ELR (cell line): ENCODE data around the gene KRT9.
"Not testable (repeated sequence)": the region's sequence is repeated elsewhere in the genome, so short reads cannot be mapped to it uniquely, and the experiment has no call there.

Experiments
- DNase-seq: peaks from one replicate; pipeline ENCODE4 v3.0.0-alpha.2; 2015; ENCODE audit warnings: low read depth

Gene KRT9

DNA sequence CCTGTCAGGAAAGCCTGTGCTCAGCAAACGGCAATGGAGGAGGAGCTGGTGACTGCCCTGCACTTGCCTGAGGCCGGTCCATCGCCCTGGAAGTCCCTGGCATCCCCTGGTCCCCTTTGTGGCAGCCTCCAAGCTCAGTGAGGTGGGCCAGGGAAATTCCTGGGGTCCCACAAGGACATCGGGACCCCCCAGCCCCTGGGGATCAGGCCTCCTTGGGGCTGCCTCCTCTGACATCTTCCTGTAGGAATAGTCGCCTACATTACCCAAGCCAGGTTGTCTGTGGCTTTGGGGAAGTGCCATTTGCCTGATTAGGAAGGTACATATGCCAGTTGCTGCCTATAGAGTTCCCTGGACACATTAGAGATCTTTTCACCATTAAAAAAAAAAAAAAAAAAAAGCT lies 7.1 kb upstream of the KRT9 start:
- no peak for DNase-seq

DNA sequence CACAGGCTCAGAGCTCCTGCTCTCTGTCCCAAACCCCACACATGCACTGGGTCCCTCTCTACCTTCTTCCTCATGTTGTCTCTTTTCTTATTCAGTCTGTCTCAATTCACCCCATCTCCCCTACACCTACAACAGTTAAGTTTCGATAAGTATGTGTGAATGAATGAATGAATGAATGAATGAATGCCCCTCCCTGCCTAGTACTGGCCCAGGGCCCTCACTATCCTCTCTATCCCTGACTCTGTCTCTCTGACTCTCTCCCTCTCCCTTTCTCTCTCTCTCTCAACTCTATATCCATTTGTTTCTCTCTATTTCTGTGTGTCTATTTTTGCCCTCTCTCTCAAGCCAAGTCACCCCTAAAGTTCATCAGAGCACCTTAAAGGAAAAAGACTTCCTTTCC lies 6.7 kb upstream of the KRT9 start:
- DNase-seq = no peak

DNA sequence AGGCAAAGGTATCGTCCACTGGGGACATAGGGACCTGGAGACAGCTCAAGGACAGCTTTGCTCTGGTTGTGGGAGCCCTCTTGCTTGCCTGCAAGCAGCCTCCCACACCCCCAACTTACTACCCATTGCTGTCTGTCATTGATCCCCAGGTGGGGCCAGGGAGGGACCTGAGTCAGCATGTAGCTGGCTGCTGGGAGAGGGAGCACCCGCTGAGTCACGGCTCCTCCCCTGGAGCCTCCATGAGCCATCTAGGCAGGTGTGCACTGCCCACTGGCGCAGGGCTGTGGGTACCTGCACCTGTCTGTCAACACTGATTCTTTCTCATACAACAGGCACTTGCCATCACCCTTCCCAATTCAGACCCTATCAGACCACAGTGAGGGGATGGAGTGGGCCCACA lies 4.9 kb upstream of the KRT9 start:
- not testable (repeated sequence) for DNase-seq

DNA sequence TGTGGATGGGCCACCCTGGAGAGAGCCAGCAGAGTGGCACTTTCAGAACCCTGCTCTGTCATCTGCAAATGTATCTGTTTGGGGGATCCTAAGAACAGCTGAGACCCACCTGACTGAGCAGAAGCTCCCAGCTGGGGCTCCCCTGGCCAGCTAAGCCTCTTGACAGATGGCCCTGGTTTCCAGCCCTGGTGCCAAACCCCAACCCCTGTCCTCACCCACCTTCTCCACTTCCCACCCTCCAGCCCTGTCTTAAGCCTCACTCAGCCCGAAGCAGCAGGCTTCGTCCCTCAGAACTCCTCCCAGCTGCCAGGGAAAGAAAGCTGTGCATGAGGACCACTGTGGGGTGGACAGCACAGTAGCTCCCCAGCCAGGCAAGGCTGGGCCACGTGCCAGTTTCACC lies 3.5 kb upstream of the KRT9 start:
- DNase-seq = no peak

DNA sequence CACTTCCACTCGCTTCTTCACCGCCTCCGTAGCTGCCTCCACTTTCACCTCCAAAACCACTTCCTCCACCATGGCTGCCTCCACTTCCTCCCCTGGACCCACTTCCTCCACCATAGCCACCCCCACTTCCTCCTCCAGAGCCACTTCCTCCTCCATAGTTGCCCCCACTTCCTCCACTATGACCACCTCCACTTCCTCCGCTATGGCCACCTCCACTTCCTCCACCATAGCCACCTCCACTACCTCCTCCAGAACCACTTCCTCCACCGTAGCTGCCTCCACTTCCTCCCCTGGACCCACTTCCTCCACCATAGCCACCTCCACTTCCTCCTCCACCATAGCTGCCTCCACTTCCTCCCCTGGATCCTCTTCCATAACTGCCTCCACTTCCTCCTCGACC lies 4.5 kb downstream of the KRT9 start:
- DNase-seq = no peak

DNA sequence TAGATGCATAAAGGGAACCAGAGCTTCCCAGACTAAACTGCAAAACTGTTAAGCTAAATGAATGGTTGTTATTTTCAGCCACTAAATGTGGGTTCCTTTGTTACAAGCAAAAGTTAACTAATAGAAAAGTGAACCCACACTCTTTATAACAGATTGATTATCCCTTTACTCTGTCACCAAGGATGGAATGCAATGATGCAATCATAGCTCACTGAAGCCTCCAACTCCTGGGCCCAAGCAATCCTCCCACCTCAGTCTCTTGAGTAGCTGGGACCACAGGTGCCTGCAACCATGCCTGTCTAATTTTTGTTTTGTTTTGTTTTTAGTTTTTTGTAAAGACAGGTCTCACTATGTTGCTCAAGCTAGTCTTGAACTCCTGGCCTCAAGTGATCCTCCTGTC lies 6.5 kb downstream of the KRT9 start:
- DNase-seq = no peak

DNA sequence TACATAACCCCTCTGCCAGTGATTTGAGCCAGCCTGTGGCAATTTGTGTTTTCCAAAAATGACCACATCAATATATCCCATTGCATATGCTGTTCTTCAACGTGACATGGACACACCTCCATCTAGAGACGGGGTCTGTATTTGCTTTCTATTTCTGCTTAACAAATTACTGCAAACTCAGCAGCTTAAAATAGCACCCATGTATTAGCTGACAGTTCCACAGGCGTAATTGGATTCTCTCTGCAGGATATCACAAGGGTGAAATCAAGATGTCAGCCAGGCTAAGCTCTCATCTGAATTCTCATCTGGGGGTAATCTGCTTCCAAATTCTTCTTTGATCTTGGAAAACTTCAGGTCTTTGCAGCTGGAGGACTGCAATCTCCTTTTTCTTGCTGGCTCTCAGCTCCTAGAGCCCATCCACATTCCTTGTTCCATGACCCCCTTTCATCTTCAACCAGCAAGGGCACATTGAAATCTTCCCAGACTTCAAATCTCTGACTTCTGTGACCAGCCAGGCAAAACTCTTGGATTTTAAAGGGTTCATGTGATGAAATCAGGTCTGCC lies 8.2 kb downstream of the KRT9 start:
- no peak for DNase-seq

DNA sequence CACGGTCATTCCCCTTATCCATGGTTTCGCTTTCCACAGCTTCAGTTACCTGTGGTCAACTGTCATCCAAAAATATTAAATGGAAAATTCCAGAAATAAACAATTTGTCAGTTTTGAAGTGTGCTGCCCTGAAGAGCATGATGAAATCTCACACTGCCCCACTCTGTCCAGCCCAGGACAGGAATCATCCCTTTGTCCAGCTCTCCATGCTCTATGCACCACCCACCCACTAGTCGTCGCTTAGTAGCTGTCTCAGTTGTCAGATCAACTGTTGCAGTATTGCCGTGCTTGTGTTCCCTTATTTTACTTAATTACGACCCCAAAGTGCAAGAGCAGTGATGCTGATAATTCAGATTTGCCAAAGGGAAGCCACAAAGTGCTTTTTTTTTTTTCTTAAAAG lies 10.3 kb downstream of the KRT9 start:
- no peak for DNase-seq

DNA sequence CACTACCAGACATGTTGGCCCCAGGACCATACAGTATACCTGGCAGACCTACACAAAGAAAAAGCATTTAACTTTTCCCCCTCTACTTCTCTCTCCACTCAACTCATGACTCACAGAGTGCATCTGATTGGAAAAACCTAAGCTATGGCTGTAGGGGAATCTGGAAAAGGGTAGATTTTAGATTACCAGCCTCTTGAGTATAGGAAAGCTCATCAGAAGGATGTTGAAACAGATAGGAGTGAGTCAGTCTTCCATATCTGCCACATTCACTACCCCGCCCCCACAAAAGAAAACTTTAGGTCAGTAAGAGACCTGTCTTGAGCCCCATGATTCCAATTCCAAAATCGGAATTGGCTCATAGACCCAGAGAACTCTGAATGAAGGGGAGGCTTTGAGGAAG lies 12.3 kb downstream of the KRT9 start:
- DNase-seq = peak; percentile 42

DNA sequence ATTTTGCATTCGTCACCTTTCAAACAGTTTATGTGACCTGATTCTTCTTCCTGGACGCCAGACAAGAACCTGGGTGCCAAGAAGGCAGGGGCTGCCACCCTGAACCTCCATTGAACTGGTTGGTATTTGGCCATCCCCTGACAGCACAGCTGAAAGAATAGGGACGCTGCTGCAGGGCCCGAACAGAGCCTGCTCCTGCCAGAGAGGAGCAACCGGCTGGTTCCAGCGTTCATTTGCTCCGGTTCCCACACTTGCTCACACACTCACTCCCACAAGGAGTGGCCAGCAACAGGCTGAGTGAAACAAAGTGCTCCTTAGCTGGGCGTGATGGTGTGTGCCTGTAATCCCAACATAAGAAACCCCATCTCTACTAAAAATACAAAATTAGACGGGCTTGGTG lies 14.9 kb downstream of the KRT9 start:
- DNase-seq = no peak

DNA sequence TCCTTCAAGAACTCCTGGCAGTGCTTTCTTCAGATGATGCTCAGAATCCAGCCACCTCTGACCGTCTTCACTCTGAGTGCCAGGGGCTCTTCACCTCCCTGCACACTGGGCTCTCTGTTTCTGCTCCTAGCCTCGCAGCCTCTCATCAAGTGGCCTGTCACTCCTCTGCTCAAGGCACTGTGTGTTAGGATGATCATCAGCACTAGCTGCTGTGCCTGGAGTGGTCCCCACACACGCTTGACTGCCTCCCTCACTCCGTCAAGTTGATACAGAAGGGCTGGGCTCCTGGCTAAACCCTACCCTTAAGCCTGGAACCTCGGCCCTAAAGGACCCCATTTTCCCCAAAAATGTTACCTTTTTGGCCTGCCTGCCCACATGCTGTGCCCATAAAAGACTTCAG lies 15.6 kb downstream of the KRT9 start:
- no peak for DNase-seq

DNA sequence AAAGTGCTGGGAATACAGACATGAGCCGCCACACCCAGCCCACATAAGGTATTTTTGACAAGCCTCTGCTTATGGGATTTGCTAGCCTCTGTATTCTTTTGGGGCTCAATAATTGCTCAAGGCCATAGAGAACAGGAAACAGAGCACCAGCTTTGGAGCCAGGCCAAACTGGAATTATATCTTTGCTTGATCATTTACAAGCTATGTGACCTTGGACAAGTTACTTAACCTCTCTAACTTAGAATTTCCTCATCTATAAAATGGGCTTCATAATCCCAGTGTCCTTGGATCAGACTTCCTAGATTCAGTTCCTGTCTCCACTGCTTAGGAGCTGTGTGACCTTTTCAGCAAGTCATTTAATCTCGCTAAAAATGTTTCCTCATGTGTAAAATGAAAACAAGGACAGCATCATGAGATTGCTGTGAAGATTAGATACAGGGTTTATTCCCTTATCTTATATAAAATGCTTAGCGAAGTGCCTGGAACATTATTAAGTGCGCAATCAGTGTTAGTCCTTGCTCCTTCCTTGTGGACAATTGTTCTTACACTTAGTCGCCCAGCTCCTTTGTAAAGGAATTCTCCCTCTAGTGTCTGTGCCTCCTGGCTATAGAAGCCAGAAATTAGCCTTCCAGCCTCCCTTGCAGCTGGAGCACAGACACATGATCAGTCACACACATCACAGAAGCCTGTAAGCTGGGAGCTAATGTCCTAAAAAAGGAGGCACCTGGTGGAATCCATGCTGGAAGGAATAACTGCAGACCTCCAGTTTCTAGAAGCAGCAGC lies 16.6 kb downstream of the KRT9 start:
- peak; percentile 12 for DNase-seq

DNA sequence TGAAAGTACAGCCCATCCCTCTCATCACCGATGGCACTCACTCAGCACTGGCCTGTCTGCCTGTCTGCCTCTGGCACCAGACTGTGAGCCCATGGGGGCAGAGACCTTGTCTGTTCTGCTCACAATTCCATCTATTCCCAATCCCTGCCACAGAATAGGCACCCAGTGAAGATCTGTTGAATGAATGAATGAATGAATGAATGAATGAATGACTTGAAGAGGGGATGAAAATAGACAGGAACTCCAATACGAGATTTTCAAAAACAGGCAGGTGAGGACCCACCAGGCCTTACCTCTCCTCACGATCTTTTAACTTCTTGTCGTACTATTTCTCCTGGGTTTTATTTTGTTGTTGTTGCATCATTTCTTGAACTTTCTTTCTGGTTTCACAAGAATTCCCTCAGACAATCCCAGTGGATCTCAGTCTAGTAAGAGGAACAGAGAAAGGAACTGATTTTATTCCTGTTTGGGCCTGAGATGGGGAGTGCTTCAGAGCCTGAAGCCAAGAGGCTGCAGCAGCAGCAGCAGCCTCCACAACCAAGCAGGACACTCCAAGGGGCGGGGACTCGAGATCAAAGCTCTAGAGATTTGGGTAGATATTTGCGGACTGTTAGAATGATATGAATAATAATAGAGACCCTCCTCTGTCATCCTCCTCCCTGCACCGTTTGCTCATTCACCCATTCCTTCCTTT lies 17.7 kb downstream of the KRT9 start:
- no peak for DNase-seq

DNA sequence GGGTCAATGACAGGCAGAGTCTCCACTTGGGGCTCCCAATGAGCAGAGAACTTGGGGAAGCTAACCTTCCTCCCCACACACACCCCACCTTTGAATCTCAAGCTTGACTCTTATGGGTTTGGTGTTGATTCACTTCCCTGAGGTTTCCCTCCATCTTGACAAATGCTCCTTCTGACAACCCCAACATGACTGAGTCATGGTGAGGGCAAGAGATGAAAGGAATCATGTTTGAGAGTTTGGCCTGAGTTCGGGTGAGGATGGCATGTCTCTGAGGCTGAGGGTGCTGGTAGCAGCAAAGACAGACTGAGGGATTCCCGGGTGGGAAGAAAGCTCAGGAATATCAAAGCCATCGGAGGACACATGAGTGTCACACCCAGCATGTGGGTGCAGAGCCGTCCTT lies 18.7 kb downstream of the KRT9 start:
- peak; percentile 36 for DNase-seq

DNA sequence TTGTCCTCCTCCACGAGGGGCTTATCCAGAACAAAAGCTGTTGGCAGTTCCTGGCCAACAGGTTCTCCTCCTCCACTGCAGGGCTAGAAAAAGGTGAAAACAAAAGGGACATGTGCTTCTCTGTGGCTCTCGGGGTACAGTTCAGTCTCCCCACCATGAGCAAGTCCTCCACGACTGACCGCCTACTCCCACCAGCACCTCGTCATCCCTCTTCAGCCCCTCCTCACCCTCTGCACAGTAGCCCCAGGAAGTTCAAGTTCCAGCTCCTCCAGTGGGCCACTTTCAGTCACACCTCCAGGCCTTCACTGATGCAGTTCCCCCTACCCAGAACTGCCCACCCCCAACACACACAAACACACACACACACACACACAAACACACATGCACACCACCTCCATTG lies 19.4 kb downstream of the KRT9 start:
- DNase-seq = no peak

DNA sequence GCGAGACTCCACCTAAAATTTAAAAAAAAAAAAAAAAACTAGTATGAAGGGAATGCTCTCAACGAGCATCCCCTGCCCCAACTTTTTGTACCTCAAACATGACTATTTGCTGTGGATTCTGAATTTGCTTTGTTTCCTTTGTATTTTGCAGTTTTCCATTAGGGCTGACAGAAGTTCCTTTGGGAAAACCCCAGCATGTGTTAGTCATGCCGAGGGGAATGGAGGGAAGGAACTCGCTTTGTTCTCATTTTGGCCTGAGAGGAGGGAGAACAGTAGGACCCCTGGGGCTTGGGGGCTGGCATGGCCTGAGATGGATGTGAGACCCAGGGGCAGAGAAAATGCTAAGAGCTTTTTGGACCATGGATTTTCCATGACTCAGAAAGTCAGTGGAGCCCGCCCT lies 20.5 kb downstream of the KRT9 start:
- peak; percentile 48 for DNase-seq

DNA sequence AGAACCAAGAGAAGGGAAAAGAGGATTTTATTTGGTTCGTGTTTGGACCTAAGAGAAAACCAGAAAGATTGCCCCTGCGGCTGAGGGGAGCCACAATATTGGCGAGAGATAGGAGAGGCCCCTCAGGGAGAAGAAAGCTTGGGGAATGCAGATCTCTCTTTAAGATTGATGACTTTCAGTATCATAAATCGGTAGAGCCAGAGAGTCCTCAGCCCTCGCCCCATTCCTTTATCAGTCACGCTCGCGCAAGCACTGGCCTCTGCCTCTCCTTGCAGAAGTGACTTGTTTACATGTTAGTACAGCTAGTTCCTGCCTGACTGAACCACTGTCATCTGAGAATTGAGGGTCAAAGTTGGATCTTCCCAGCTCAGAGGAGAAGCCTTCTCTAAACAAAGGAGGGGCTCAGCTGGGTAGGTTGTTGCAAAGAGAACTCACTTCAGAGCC lies 22.2 kb downstream of the KRT9 start:
- no peak for DNase-seq

DNA sequence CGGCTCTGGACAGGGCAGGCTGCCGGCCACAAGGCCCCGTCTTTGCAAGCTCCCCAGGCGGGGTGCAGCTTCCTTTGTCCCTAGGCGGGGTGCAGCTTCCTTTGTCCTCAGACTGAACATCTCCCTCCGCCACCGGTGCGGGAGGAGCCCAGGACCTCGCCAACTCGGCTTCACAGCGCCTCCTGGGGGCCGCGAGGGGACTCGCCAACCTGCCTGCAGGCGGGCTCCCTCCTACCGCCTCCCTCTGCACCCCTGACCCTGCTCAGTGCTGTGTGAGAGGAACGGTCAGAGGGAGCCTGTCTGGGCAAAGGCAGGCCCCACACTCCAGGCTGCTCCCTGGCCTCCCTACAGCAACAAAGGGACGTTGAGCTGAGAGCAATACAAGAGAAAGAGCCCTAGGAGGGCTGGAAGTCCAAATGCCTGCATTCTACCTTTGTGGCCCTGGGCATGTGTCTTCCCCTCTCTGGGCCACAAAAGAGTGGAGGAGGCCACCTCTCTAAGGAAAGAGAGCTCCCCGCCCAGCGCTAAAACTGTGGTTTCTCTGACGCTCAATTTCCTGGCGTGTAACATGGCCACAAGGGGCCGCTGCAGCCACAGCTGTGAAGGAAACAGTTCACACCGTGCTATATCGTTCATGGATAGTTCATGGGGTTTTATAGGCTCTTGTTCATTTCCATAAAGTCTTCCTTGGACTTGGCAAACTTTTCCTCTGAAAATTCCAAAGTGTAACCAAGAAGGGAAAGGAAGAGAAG lies 22.8 kb downstream of the KRT9 start:
- DNase-seq = peak; percentile 91

DNA sequence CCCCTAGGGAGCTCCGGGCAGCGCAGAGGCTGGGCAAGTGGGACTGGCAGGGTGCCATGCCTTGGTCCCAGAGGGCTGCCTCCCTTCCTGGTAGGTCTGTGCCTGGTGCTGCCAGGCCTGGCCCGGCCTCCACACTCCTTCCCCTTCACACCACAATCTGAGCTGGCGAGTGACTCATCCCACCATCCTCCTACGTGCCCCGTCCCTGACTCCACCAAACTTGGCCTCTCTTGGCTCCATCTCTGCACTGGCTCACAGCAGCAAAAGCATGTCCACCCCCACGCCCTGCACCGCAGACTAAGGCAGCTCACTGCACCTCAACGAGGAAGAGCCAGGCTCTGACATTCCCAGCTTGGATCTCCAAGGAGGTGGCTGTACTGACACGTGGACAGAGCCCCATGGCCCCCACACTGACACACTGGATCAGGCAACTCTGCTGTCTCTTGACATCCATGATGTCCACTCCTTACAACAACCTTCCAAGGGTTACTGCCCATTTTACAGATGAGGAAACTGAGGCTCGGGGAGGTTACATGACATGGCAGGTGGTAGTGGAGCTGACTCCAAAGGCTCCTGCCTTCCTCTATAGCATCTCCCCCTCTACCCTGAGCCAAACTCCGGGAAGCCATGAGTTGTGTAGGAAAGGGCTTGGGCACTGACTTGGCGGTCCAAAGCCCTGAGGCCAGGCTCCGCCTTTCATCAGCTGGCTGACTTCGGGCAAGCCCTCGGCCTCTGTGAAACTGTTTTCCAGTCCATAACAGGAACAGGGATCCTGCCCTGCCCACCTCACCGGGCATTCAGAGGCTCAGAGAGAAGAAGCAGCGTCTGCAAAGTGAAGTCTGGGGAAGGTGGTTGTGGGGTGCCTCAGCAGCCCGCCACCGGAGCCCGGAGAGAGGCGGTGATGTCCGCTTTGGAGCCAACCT lies 23.7 kb downstream of the KRT9 start:
- DNase-seq = peak; percentile 98

DNA sequence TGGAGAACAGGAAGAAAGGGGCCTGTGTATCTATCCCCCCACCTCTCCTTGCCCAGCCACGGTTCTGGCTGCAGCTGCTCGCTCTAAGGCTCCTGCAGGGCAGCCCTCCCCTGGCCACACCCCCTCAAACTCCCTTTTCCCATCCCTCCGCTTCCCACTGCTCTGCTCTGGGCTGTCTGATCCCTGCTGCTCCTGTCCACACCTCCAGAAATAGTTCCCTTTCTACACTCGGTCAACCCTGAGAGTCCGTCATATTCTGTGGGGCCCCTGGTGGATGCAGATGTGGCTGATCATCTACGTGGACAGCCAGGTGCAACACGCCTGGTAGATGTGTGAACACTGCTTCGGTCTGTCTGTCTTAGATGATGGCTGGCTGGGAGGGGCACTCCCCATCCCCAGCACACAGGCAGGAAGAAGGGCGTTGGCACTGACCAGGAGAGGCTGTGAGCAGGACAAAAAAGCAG lies 24.4 kb downstream of the KRT9 start:
- peak; percentile 33 for DNase-seq

DNA sequence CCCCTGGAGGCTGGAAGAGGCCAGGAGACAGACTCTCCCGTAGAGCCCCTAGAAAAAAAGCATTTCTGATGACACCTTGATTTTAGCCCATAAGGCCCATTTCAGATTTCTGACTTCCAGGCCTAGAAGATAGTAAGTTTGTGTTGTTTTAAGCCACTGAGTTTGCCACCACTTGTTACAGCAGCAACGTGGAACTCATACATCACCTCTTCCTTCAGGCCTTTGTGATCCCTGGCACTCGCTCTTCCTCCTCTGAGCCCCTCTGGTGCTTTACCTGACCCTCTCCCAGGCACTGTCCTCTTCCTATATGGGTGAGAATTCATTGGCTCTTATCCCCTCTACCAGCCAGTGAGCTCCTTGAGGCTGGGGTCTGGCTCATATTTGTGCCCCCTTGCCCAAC lies 25.0 kb downstream of the KRT9 start:
- no peak for DNase-seq
